Measurements from ENCODE around the gene MMUT. TPM values are rescaled to one million over a fixed set of nuclear protein-coding genes. Genes with fewer than 3 reads are reported as not detected.
"Not testable (repeated sequence)": the region's sequence is repeated elsewhere in the genome, so short reads cannot be mapped to it uniquely, and the experiment has no call there.

MMUT gene
- polyA plus RNA-seq (2014; cell fraction: cytosol; rRNA removed), result 14.8 and 17.3 TPM in 2 replicates
- polyA plus RNA-seq (2014; cell fraction: nucleus; rRNA removed), result 44.3 and 44.7 TPM in 2 replicates

DNA sequence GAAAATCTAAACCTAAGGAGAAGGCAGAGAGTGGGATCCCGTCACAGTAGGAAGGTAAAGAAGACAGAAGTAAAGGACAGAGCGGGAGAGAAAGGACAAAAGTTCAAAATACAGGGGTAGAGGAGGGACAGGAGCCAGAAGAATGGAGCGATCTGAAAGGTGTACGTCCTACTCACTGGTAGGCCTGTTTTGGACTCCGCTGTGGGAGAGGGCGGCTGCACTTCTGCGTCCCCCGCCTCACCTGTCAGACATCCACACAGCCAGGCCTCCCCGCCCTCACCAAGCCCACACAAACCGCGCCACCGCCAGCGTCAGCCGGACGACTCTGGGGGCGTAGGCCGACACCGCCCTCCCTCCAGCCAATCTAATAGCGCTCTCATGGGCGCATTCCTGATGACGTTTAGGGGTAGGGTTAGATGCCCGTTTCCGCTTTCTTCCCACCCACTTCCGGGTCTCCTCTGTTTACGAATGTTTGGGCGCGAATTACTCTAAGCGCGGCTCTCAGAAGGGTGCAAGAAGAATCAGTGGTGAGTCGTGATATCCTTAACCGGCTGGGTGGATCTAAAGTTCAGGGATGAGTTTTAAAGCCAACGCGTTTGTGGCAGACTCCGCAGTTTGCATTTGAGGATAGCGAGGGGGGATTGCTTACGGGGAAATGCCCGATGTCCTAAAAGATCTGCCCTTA, at the start of gene MMUT, which contains the start of gene CENPQ:
Gene MMUT, minus strand, starts transcription at position 327 of the 685 bp plus-strand sequence. CDS start 3,787 bp downstream, outside the sequence.
Gene CENPQ, plus strand, starts transcription at position 444 of the 685 bp plus-strand sequence. CDS start 6,807 bp downstream, outside the sequence.
- peak; percentile 95 for DNase-seq (ENCODE audit: low spot score)

DNA sequence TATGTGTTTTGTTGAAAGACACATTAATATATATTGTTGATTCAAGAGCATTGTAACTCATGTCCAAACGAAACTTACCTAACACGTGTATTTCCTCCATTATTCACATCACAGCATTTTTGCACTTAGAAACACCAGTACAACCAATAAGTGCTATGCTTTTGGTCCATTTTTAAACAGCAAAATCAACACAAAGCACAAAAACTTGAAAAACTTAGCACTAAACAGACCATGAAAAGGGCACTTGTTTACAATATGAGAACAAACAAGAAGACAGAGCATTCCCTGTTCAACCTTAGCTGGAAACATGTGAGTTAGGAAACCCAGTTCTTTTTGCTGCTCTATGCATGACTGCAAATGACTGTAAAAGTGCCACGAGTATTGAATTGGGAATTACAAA, 46.3 kb upstream of the MMUT start:
- DNase-seq (ENCODE audit: low spot score), result no peak

- no peak for DNase-seq (ENCODE audit: low spot score)
These were observed 43.6 kb upstream of the MMUT start for GRCh38 chr6:49506569-49507111.

DNA sequence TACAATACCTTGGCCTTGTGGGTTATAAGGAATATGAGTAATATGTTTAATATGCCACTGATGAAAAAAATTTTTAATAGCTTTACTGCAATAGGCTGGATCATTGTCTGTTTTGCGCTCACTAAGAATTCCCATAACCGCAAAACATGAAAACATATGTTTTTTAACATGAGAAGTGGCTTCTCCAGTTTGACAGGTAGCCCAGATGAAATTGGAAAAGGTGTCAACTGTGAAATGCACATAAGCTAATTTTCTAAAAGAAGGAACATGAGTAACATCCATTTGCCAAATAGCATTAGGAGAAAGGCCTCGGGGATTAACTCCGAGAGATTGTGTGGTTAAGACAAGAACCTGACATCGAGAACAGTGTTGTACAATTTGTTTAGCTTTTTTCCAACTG, 41.6 kb upstream of the MMUT start:
- DNase-seq (ENCODE audit: low spot score), result no peak

DNA sequence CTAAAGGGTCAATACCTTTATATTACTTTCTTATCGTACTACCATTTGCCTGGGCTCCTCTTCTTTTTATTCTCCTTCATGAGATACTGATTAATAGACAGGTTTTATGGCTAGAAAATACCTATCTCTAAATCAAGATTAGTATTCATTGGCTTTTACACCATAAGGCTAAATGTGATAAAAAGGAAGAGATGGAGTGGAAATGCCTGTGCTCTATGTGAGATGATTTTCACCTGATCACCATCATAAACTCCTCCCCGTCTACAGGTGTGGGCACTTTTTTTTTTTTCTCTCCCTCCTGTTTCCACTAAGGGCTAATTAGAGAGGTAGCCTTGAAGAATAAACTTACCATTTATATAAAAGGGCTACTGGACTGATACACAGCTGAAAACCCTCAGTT, 36.6 kb upstream of the MMUT start, which contains the start of gene GLYATL3:
Gene GLYATL3, plus strand, starts transcription at position 301 of the 400 bp plus-strand sequence. CDS start 12,068 bp downstream, outside the sequence.
- no peak for DNase-seq (ENCODE audit: low spot score)

DNA sequence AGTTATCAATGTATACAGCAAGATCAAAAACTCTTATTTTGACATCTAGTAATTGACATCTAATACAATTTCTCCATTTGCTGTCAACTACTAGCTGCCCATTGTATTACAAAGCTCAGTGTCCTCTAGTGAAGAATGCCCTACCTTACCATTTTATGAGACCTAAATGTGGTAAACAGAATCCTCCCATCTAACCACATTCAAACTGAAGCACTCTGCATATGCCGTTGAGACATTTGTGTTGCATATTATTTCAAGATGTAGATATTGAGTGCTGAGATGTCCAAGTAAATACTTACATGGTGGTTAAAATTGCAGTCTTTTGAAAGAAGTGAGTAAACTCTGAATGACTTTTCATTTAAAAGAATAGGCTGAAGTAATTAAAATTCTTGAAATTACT, 36.1 kb upstream of the MMUT start:
- DNase-seq (ENCODE audit: low spot score), result no peak

- no peak for DNase-seq (ENCODE audit: low spot score)
These were observed 34.3 kb upstream of the MMUT start for GRCh38 chr6:49497304-49497703.

GRCh38 chr6:49490633-49491032, 27.6 kb upstream of the MMUT start:
- no peak for DNase-seq (ENCODE audit: low spot score)

DNA sequence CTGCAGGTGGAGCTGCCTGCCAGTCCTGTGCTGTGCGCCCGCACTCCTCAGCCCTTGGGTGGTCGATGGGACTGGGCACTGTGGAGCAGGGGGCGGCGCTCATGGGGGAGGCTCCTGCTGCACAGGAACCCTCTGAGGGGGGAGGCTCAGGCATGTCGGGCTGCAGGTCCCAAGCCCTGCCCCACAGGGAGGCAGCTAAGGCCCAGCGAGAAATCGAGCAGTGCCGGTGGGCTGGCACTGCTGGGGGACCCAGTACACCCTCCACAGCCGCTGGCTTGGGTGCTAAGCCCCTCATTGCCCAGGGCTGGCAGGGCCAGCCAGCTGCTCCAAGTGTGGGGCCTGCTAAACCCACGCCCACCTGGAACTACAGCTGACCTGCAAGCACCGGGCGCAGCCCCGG, 20.3 kb upstream of the MMUT start:
- not testable (repeated sequence) for DNase-seq (ENCODE audit: low spot score)

DNA sequence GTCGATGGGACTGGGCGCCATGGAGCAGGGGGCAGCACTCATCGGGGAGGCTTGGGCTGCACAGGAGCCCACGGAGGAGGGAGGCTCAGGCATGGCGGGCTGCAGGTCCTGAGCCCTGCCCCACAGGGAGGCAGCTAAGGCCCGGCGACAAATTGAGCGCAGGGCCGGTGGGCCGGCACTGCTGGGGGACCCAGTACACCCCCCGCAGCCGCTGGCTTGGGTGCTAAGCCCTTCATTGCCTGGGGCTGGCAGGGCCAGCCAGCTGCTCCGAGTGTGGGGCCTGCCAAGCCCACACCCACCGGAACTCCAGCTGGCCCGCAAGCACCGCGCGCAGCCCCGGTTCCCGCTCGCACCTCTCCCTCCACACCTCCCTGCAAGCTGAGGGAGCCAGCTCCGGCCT, 18.8 kb upstream of the MMUT start:
- DNase-seq (ENCODE audit: low spot score), result not testable (repeated sequence)

- DNase-seq (ENCODE audit: low spot score), result no peak
These were observed 16.4 kb upstream of the MMUT start for GRCh38 chr6:49479308-49479970.

DNA sequence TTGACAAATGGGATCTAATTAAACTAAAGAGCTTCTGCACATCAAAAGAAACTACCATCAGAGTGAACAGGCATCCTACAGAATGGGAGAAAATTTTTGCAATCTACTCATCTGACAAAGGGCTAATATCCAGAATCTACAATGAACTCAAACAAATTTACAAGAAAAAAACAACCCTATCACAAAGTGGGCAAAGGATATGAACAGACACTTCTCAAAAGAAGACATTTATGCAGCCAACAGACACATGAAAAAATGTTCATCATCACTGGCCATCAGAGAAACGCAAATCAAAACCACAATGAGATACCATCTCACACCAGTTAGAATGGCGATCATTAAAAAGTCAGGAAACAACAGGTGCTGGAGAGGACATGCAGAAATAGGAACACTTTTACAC, 13.5 kb upstream of the MMUT start:
- not testable (repeated sequence) for DNase-seq (ENCODE audit: low spot score)

DNA sequence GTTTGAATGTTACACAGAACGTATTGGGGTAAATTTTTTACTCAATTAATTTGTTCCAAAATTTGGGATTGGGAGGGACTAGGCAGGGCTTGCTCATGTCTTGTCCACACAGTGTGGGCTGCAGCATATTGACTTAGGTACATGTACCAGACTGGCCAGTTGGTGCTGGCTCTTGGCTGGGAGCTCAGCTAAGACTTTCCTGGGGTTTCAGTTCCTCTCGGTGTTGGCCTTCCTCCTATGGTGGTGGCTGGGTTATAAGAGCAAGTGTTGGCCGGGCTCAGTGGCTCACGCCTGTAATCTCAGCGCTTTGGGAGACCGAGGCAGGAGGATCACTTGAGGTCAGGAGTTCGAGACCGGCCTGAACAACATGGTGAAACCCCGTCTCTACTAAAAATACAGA, 5.0 kb upstream of the MMUT start:
- no peak for DNase-seq (ENCODE audit: low spot score)

DNA sequence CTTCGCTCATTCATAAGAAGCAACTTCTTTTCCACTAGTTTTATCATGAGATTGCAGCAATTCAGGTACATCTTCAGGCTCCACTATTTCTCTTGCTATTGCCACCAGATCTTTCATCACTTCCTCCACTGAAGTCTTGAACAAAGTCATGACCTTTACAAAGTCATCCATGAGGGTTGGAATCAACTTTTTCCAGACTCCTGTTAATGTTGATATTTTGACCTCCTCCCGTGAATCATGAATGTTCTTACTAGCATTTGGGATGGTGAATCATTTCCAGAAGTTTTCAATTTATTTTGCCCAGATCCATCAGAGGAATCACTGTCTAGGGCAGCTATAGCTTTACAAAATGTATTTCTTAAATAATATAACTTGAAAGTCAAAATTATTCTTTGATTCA, 1.6 kb upstream of the MMUT start:
- no peak for DNase-seq (ENCODE audit: low spot score)

GRCh38 chr6:49463612-49463967, 537 bp upstream of the MMUT start:
- DNase-seq (ENCODE audit: low spot score), result no peak

DNA sequence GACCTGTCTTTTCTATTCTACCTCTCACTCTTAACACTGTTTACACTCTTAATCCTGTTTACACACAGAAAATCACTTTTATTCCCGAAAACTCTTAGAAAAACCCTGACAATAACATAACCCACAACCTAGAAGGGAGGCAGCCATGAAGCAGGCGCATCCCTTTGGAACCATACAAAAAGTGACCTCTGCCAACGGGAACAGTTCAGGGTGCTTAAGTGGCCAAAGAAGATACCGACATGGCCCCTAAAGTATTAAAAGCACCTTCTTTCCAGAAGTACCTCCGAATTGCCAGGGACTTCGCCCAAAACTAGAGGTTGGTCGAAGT, 490 bp downstream of the MMUT start:
- no peak for DNase-seq (ENCODE audit: low spot score)

- DNase-seq (ENCODE audit: low spot score), result no peak
These were observed 982 bp downstream of the MMUT start for GRCh38 chr6:49462071-49462470.

GRCh38 chr6:49457771-49458170, 5.3 kb downstream of the MMUT start:
- DNase-seq (ENCODE audit: low spot score), result no peak

DNA sequence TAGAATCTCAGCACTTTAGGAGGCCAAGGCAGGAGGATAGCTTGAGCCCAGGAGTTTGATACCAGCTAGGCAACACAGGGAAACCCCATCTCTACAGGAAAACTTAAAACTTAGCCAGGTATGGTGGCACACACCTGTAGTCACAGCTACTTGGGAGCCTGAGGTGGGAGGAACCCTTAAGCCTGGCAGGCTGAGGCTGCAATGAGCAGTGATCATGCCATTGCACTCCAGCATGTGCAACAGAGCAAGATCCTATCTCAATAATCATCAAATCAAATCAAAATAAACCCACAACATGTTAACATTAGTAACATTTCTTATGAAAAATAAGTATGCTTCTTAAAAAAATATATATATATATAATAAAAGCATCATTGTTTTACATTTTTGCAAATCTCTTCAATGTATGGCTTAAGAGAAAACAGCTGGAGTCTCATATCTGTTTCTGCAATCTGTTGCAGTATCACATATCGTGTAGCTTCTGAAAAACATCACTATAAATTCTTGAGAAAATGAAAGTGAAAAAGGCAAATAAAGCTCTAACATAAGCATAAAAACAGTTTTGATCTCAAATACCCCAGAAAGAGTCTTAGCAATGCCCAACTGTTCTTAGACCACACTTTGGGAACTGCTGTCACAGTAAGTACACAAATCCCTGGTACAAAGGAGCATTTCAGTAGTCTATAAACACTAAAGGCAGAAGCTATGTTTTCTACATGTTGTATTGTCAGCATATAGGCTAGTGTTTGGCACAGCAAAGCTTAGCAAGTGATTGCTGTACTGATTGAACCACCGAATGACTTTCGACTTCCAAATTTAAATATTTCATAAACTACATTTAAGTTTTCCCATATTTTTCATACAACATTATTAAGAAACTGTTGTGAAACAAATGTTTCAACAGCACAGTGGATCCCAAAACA, 8.0 kb downstream of the MMUT start:
- DNase-seq (ENCODE audit: low spot score), result no peak

GRCh38 chr6:49453221-49453620, 9.8 kb downstream of the MMUT start:
- no peak for DNase-seq (ENCODE audit: low spot score)

- DNase-seq (ENCODE audit: low spot score), result no peak
These were observed 32.2 kb downstream of the MMUT start for GRCh38 chr6:49430866-49431265.

- no peak for DNase-seq (ENCODE audit: low spot score)
These were observed 32.9 kb downstream of the MMUT start for GRCh38 chr6:49430187-49430586.
